ENCODE results near the gene SIGLECL1.

Gene SIGLECL1

GRCh38 chr19:51292971-51293370 is 42.1 kb downstream of the SIGLECL1 start:
- Histone ChIP-seq H3K9ac (ENCODE audit: low read length) (no peak overlapping the region), H3K27me3 (ENCODE audit: low read length) (no peaks in the 10 kb centered on the region; the same call in 1 of the 2 replicates), H3K9me3 (ENCODE audit: insufficient read depth, low read length) (no peaks in the 10 kb centered on the region), H3K79me2 (ENCODE audit: insufficient read depth, low read length) (no peaks in the 10 kb centered on the region), H3K4me3 (ENCODE audit: insufficient read depth, low read length, poor library complexity, severe bottlenecking) (no peak overlapping the region), H3K36me3 (ENCODE audit: low read length) (no peaks in the 10 kb centered on the region), H3K9me2 (replicated peaks; ENCODE audit: insufficient read depth, low read length) (no peaks in the 10 kb centered on the region), H3K4me2 (ENCODE audit: low read depth, low read length, poor library complexity, severe bottlenecking) (no peak overlapping the region), H2AFZ (ENCODE audit: low read depth, low read length, severe bottlenecking) (no peak overlapping the region), H3K27ac (ENCODE audit: low read depth, low read length) (no peak overlapping the region), H4K20me1 (ENCODE audit: low read depth, low read length) (no peaks in the 10 kb centered on the region), H3F3A (ENCODE audit: insufficient read depth) (no peaks in the 10 kb centered on the region)
- TF ChIP-seq CTCF (IDR thresholded peaks at IDR 0.05; ENCODE audit: insufficient read depth, low read length, poor library complexity, severe bottlenecking) (no peak), EZH2phosphoT487 (conservative IDR thresholded peaks at IDR 0.05; ENCODE audit: low read length) (no peak)

GRCh38 chr19:51293571-51294210 is 42.8 kb downstream of the SIGLECL1 start:
- no peaks in the 10 kb centered on the region for H3K9me3 ChIP-seq (ENCODE audit: insufficient read depth, low read length)
- no peaks in the 10 kb centered on the region for H3K36me3 ChIP-seq (ENCODE audit: low read length)
- H2AFZ ChIP-seq (ENCODE audit: low read depth, low read length, severe bottlenecking), result no peak overlapping the region
- H3K27me3 ChIP-seq (ENCODE audit: low read length), result no peaks in the 10 kb centered on the region; the same call in 1 of the 2 replicates
- H3K27ac ChIP-seq (ENCODE audit: low read depth, low read length), result no peak overlapping the region
- H3K4me3 ChIP-seq (ENCODE audit: insufficient read depth, low read length, poor library complexity, severe bottlenecking), result no peak overlapping the region
- no peaks in the 10 kb centered on the region for H3K79me2 ChIP-seq (ENCODE audit: insufficient read depth, low read length)
- no peaks in the 10 kb centered on the region for H4K20me1 ChIP-seq (ENCODE audit: low read depth, low read length)
- no peak overlapping the region for H3K4me2 ChIP-seq (ENCODE audit: low read depth, low read length, poor library complexity, severe bottlenecking)
- no peak for TF ChIP-seq EZH2phosphoT487 (conservative IDR thresholded peaks at IDR 0.05; ENCODE audit: low read length)
- H3F3A ChIP-seq (ENCODE audit: insufficient read depth), result no peaks in the 10 kb centered on the region
- H3K9ac ChIP-seq (ENCODE audit: low read length), result no peak overlapping the region
- H3K9me2 ChIP-seq (replicated peaks; ENCODE audit: insufficient read depth, low read length), result no peaks in the 10 kb centered on the region

GRCh38 chr19:51294211-51294976 is 43.5 kb downstream of the SIGLECL1 start:
- Histone ChIP-seq H4K20me1 (ENCODE audit: low read depth, low read length) (no peaks in the 10 kb centered on the region), H3K36me3 (ENCODE audit: low read length) (no peaks in the 10 kb centered on the region), H2AFZ (ENCODE audit: low read depth, low read length, severe bottlenecking) (no peak overlapping the region), H3F3A (ENCODE audit: insufficient read depth) (no peaks in the 10 kb centered on the region), H3K27me3 (ENCODE audit: low read length) (no peaks in the 10 kb centered on the region; the same call in 1 of the 2 replicates), H3K79me2 (ENCODE audit: insufficient read depth, low read length) (no peaks in the 10 kb centered on the region), H3K9ac (ENCODE audit: low read length) (no peak overlapping the region), H3K4me2 (ENCODE audit: low read depth, low read length, poor library complexity, severe bottlenecking) (no peak overlapping the region), H3K4me3 (ENCODE audit: insufficient read depth, low read length, poor library complexity, severe bottlenecking) (no peak overlapping the region), H3K27ac (ENCODE audit: low read depth, low read length) (no peak overlapping the region), H3K9me2 (replicated peaks; ENCODE audit: insufficient read depth, low read length) (no peaks in the 10 kb centered on the region), H3K9me3 (ENCODE audit: insufficient read depth, low read length) (no peaks in the 10 kb centered on the region)
- TF ChIP-seq CTCF (IDR thresholded peaks at IDR 0.05; ENCODE audit: insufficient read depth, low read length, poor library complexity, severe bottlenecking), result no peak
- no peak for TF ChIP-seq EZH2phosphoT487 (conservative IDR thresholded peaks at IDR 0.05; ENCODE audit: low read length)

- TF ChIP-seq EZH2phosphoT487 (conservative IDR thresholded peaks at IDR 0.05; ENCODE audit: low read length), result no peak
- TF ChIP-seq CTCF (IDR thresholded peaks at IDR 0.05; ENCODE audit: insufficient read depth, low read length, poor library complexity, severe bottlenecking), result no peak
- no peaks in the 10 kb centered on the region; the same call in 1 of the 2 replicates for H3K27me3 ChIP-seq (ENCODE audit: low read length)
- H3K79me2 ChIP-seq (ENCODE audit: insufficient read depth, low read length), result no peaks in the 10 kb centered on the region
- no peaks in the 10 kb centered on the region for H3K9me3 ChIP-seq (ENCODE audit: insufficient read depth, low read length)
- no peak overlapping the region for H3K27ac ChIP-seq (ENCODE audit: low read depth, low read length)
- no peaks in the 10 kb centered on the region for H3F3A ChIP-seq (ENCODE audit: insufficient read depth)
- H3K9ac ChIP-seq (ENCODE audit: low read length), result no peak overlapping the region
- H4K20me1 ChIP-seq (ENCODE audit: low read depth, low read length), result no peaks in the 10 kb centered on the region
- H3K4me3 ChIP-seq (ENCODE audit: insufficient read depth, low read length, poor library complexity, severe bottlenecking), result no peak overlapping the region
- H2AFZ ChIP-seq (ENCODE audit: low read depth, low read length, severe bottlenecking), result no peak overlapping the region
- no peaks in the 10 kb centered on the region for H3K36me3 ChIP-seq (ENCODE audit: low read length)
- H3K9me2 ChIP-seq (replicated peaks; ENCODE audit: insufficient read depth, low read length), result no peaks in the 10 kb centered on the region
- no peak overlapping the region for H3K4me2 ChIP-seq (ENCODE audit: low read depth, low read length, poor library complexity, severe bottlenecking)
These were observed 44.1 kb downstream of the SIGLECL1 start for GRCh38 chr19:51294977-51295375.
